Mesothelial cell of epicardium (in vitro differentiated cells): ENCODE data around the gene ARHGDIB. TPM values are rescaled to one million over a fixed set of nuclear protein-coding genes. Genes with fewer than 3 reads are reported as not detected.

Experiments
- DNase-seq, 2 experiments: peaks; one replicate each; pipeline ENCODE4 v3.0.0; 2021; ENCODE audit warnings: low spot score in 2 of 2; ENCODE audit not compliant: unreplicated experiment in 2 of 2
- H3K27ac Mint-ChIP-seq: 2 replicates; pipeline ENCODE4 v1.8.0; 2021; ENCODE audit warnings: mixed read lengths
- H3K27me3 Mint-ChIP-seq: 2 replicates; pipeline ENCODE4 v1.8.0; 2021; ENCODE audit warnings: low read depth, mixed read lengths
- H3K36me3 Mint-ChIP-seq: 2 replicates; pipeline ENCODE4 v1.8.0; 2021; ENCODE audit warnings: mixed read lengths
- H3K4me1 Mint-ChIP-seq: 2 replicates; pipeline ENCODE4 v1.8.0; 2021; ENCODE audit warnings: mixed read lengths
- H3K4me3 Mint-ChIP-seq: 2 replicates; pipeline ENCODE4 v1.8.0; 2021; ENCODE audit warnings: mild to moderate bottlenecking, moderate library complexity, mixed read lengths
- H3K9me3 Mint-ChIP-seq: 2 replicates; pipeline ENCODE4 v1.8.0; 2021; ENCODE audit warnings: mixed read lengths
- total RNA-seq: library from RNA; stranded (reverse); gene quantifications from 3 replicates; pipeline ENCODE4 v1.2.1, GENCODE V29; 2021
- TF ChIP-seq, protein P1 (sequence below): fragments of 200-600 bp; sonication (generic); IDR thresholded peaks from one replicate; pipeline ENCODE4 v1.5.0; 2021; ENCODE audit warnings: antibody characterized with exemption; ENCODE audit not compliant: unreplicated experiment

ARHGDIB gene
- total RNA-seq, 1 donor from 2014 or later, result 28.5 TPM

DNA sequence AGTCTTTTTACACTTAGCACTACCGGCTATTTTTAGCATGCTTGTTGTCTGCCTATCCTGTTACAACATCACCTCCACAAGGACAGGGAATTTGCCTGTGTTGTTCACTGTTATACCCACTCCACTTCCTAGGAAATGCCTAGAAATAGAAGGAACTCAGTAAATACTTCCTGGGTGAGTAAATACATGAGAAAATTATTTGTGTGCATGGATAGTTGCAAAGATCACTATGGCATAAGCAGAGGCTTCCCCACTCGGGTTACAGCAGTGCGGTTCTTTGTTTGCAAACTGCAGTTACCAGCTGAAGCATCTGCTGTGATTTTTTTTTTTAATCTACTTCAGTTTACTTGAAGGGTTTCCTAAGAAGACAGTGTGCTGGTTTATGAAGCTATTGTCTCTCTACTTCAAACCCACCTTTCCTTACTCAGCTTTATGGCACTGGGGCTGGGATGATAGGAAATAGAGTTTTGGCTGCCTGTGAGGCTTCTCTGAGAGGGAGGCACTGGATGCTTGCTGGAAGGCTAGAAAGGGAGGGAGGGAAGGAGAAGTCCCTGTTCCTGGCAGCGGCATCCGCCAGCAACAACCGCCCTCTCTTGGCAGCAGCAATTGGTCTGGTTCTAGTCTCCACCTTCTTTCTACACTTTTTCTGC is 40.5 kb upstream of the ARHGDIB start:
- DNase-seq, result no peak
- TF ChIP-seq, protein P1, sequence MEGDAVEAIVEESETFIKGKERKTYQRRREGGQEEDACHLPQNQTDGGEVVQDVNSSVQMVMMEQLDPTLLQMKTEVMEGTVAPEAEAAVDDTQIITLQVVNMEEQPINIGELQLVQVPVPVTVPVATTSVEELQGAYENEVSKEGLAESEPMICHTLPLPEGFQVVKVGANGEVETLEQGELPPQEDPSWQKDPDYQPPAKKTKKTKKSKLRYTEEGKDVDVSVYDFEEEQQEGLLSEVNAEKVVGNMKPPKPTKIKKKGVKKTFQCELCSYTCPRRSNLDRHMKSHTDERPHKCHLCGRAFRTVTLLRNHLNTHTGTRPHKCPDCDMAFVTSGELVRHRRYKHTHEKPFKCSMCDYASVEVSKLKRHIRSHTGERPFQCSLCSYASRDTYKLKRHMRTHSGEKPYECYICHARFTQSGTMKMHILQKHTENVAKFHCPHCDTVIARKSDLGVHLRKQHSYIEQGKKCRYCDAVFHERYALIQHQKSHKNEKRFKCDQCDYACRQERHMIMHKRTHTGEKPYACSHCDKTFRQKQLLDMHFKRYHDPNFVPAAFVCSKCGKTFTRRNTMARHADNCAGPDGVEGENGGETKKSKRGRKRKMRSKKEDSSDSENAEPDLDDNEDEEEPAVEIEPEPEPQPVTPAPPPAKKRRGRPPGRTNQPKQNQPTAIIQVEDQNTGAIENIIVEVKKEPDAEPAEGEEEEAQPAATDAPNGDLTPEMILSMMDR, result no peak
- Mint-ChIP-seq H3K4me1 (peaks cover 84% of the 10 kb centered on the region), H3K4me3 (peak overlapping the region; percentile 6), H3K27me3 (no peaks in the 10 kb centered on the region), H3K36me3 (no peaks in the 10 kb centered on the region), H3K9me3 (no peaks in the 10 kb centered on the region), H3K27ac (peak overlapping the region; percentile 82)

DNA sequence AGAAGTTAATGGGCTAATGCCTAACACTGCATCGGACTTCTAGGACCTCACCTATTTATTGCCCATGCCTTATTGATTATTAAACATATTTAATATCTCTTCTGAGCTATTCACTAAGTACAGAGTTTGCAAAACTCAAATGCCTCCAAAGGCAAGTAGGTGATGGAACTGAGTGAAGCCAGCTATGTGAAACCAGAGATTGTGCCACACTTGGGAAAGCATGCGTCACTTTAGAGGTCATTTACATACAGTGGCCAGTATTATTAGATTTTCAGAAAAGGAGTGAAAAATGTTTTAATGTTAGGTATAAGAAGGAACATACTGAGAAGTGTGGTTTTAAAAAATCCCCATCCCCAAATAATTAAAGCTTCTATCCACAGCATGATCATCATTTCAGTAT is 39.2 kb upstream of the ARHGDIB start:
- Mint-ChIP-seq H3K4me3 (no peak overlapping the region), H3K27me3 (no peaks in the 10 kb centered on the region), H3K27ac (peak overlapping the region; percentile 30), H3K36me3 (no peaks in the 10 kb centered on the region), H3K9me3 (peaks cover 5% of the 10 kb centered on the region), H3K4me1 (peaks cover 76% of the 10 kb centered on the region)
- no peak for DNase-seq
- TF ChIP-seq, protein P1, result no peak

DNA sequence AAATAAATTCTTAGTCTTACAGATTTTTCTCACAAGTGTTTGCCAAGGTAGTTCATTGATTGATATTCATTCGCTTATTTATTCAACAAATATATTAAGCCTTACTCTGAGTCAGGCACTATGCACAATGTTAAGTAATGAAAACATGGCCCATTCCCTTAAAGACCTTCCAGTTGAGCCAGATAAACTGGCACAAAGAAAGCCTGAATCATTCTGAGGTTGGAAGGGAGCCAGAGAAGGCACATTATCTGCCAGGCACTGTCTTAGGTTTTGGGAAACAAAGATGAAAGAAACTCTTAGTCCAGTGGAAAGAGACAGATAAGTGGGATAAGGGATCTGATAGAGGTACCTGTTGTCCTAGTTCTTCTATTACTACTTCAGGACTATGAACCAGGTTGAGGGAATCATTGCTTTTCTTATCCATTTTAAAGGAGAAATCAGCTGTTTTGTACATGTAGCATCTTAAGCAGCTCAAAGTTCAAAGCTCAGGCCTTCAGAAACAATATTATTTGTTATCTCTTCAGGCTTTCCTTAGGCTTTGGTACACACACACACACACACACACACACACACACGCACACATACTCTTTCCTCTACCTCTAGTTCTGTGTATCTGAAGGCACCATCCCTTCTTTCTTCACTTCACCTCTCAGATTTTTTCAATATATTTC is 38.4 kb upstream of the ARHGDIB start:
- TF ChIP-seq, protein P1, result no peak
- peak overlapping the region; percentile 75 for H3K27ac Mint-ChIP-seq
- DNase-seq, result no peak
- H3K27me3 Mint-ChIP-seq, result no peaks in the 10 kb centered on the region
- H3K4me1 Mint-ChIP-seq, result peaks cover 73% of the 10 kb centered on the region
- H3K4me3 Mint-ChIP-seq, result no peak overlapping the region
- no peaks in the 10 kb centered on the region for H3K36me3 Mint-ChIP-seq
- peaks cover 5% of the 10 kb centered on the region for H3K9me3 Mint-ChIP-seq

DNA sequence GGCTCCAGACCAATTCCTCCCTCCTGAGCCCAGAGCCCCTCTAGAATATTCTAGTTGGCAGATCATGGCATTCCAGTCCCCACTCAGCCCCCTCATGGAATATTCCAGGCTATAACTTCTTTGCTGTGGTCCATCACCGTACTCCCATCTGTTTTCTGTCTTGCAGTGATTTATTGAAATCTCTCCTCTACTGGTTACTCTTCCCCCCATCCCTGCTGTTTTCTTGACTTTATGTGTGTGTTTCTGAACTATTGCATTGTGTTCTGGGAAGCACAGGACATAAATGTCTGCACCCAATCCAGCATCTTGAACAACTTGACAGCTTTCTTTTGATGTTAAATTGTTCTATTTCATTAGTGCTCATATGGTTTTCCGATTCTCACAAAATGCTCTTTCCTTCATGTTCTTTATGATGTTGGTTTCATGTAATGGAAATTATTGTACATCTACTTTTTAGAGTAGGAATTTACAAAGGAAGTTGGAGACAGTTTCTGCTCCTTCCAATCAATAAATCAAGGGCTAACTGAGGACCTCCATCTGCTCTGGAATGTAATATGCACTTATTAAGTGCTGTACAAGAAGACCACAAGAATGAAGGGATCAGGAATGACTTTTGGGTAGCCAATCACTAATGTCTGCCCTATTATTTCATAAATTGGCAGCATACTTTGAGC is 37.8 kb upstream of the ARHGDIB start:
- Mint-ChIP-seq H3K27me3 (no peaks in the 10 kb centered on the region), H3K4me3 (no peak overlapping the region), H3K36me3 (no peaks in the 10 kb centered on the region), H3K4me1 (peaks cover 72% of the 10 kb centered on the region), H3K27ac (peak overlapping the region; percentile 68), H3K9me3 (peaks cover 5% of the 10 kb centered on the region)
- TF ChIP-seq, protein P1, result no peak
- DNase-seq, result no peak

DNA sequence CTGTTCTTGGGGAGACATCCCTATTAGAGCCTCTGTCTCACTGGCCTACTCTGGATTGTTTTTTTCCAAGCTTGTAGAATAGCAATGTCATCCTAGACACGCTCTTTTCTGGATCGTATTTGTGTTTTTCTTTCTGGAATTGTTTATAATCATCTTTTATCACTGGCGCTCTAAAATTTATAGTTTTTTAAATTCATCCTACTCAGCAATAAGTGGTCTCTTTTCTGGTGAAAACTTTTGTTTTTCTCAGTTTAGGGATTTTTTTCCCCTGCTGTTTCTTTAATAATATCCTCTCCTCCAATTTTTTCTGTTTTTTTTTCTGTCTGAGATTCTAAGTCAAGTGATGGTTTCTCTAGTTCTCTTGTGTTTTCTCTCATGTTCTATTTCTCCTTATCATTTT is 36.6 kb upstream of the ARHGDIB start:
- peaks cover 5% of the 10 kb centered on the region for H3K9me3 Mint-ChIP-seq
- TF ChIP-seq, protein P1, result no peak
- peak overlapping the region; percentile 68 for H3K27ac Mint-ChIP-seq
- no peak overlapping the region for H3K4me3 Mint-ChIP-seq
- peaks cover 61% of the 10 kb centered on the region for H3K4me1 Mint-ChIP-seq
- no peaks in the 10 kb centered on the region for H3K27me3 Mint-ChIP-seq
- DNase-seq, result no peak
- no peaks in the 10 kb centered on the region for H3K36me3 Mint-ChIP-seq
